ENCODE measurements around the gene EHD4.

Gene EHD4

DNA sequence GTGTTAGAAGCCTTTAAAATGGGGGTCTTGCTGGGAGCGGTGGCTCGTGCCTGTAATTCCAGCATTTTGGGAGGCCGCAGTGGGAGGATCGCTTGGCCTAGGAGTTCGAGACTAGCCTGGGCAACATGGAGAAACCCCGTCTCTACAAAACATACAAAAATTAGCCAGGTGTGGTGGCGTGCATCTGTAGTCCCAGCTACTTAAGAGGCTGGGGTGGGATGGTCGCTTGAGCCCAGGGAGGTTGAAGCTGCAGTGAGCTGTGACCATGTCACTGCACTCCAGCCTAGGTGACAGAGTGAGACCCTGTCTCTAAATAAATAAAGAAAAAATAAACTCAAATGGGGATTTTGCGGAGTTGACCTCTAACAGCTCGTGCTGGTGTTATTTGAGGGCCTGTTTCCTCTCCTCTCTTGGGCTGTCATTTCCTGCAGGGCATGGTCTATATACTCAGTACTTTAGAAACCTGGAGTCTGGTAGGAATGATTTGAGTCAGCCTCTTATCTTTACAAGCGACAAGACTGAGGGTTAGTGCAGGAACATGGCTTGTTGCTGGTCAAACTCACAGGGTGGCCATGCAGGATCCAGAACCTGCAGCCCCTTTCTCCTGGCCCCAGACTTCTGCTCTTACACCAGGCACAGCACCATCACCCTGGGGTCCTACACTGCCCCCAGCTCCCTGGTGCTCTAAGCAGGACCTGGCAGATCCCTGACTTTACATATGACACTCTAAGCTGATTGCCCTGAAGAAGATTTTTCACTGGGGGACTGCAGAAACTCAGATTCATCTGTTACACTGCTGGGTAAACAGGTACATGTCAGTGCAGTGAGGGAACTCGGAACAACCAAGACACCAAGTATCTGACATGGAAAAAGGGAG lies 15.1 kb downstream of the EHD4 start:
- no peak for DNase-seq (ENCODE audit: low read depth in 3 of 3)

DNA sequence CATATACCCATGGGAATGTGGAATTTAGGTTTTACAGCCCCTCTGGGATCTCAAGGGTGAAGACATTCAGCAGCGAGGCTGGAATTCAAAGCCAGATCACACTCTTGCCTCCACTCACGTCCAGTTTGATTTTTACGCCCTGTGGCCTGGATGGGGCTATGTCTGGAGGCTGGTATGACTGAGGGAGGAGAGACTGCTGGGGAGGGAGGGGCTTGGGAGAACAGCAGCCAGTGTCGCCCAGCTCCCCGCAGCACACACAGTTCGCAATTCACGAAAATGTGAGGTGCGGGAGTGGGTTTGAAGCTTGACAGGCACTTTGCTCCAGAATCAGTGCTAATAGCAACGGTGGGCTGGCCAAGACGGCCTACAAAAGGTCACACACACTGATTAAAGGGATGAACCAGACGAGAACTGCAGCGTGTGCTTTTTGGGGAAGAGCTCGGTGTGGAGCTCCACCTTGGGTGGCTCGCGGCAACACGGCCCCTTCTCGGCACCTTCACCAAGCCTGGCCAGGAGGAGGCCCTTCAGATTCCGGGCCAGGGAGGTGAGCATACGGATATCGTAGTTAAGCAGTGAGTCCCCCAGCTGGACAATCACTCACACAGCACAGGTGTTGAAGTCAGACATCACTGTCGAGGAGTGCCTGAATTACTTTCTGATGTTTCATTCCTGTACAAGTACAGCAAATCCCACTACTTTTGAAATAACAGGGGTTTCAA lies 16.4 kb downstream of the EHD4 start:
- DNase-seq (ENCODE audit: low read depth in 3 of 3): no peak

DNA sequence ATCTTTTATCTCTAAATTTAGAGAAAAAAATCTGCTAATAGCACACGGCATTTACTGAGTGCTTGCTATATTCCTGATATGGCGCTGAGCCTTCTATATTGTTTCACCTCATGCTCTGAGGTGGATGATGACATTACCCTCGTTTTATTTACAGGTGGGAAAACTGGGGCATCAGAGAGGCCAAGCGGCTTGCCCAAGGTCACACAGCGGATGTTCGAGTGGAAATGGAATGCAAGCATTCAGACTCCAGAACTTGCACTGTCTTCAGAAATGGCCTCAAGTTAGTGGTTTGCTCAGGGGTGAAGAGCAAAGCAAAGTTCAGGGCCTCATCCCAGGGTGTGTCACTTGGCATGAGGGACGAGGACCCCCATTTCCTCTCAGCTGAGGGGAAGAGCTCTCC lies 17.3 kb downstream of the EHD4 start:
- no peak for DNase-seq (ENCODE audit: low read depth in 3 of 3)

DNA sequence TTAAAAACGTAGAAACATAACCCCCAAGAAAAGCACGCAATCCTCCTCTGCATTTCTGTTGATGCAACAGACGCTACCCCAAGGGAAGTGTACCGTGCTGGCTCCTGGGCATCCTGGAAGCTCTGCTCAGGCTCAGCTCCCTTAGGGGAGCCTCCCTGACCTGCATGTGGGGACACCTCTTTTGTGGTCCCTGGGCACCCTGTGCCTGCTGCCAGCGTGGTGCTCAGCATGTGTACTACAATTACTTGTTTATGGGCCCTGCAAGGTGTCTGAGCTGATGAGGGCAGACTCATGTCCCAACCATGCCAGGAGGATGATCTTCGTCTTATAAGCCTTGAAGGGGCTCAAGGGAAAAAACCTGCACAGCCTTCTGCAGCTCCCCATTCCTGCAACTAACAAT lies 18.3 kb downstream of the EHD4 start:
- no peak for DNase-seq (ENCODE audit: low read depth in 3 of 3)

DNA sequence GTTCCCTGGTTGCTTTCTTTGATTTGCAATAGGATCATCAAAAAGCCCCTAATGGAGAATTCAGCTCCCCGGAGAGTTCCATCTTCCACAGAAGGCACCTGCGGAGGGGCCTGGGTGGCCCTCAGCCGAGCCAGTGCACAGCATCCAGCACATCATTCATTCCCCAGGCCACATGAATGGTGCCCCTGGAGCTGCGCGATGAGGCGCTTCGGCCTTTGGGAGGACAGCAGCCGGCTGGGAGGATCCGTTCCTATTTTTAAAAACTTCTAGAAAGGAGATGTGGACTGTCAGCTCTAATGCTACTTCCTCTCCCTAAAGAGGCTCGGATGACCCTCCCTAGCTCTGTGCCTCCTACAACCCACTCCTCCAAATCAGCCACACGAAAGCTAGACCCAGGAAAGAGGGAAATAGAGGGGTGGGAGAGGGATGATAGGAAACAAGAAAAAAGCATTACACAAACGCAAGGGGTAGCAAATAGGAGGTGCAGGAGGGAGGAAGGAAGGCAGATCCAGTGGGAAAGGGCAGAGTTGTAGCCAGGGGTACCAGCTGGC lies 20.3 kb downstream of the EHD4 start:
- no peak for DNase-seq (ENCODE audit: low read depth in 3 of 3)

DNA sequence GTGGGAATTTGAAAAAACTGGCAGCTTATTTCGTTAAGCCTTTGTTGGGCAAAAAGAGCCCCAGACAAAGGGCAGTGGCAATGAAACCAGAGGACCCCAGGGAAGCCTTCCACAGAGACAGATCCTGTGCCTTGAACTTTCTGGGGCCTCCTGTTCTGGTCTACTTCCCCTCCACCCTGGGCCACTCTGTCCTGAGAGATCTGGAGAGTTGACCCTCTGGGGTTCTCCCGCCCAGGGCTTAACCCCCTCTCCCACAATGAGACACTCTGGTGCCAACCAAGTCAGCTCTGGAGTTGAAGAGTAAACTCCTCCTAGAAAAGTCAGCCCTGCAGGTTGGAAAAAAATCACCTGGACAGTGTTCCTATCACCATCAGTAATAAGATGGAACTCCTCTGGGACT lies 20.8 kb downstream of the EHD4 start:
- no peak for DNase-seq (ENCODE audit: low read depth in 3 of 3)

DNA sequence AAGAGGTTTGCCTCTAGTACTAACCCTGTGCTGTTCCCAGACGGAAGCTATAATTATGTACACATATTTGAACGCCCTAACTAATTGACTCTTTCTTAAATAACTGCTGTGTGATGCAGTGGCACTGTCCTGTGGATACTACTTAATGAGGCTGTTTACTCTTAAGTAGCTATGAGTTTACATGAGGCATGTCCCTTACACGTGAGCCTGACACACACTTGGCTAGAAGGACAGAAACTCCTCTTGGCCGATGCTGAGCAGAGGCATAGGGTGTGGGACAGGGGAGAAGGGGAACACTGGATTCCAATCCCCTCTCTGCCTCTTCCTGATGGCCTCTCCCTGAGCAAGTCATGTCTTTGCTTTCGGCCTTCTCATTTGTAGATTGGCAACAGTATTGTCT lies 21.9 kb downstream of the EHD4 start:
- no peak for DNase-seq (ENCODE audit: low read depth in 3 of 3)

DNA sequence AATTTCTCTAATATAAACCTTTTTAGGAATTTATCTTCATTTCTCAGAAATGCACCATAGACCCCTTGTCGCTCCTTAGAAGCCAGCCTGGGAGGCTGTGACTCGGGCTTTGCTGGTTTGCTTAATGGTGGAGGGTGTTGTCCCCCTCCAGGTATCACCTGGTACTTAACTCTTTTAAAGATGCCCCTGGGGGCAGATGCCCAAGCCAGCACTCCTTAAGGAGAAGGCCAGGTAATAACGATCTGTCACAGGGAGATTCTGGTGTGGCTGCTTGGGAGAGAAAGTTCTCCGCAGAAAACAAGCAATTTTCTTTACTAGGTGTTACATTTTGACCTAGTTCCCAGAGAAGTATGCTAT lies 22.3 kb downstream of the EHD4 start:
- DNase-seq (ENCODE audit: low read depth in 3 of 3): no peak

DNA sequence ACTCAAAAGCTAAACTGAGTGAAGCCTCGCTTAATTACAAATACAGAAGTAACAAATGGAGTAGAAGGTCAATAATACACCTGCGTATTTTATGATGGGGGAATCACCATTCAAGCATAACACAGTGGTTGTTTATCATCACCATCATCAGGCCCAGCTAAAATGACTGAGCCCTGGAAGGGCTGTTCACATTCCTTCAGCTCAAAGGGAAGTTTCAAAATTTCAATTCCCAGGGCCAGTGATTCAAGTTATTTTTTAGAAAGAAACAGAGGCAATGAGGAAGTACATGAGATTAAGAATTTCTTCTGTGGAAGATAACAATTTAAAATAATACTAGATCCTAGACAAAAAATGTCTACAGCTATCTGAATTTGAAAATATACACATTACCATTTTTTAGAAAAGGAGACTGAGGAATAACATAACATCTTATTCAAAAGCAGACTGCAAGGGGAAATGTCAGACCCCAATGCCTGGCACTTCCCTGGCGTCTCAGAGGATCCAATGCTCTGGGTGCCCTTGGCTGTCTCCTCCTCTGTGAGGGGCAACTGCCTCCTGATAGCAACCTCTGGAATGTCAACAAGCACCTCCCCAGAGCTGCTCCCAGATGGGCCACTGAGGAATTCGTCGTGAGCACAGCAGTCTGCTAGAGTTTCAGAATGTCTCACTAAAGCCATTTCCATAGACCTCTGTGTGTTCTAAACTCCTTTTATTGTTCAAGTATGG lies 22.8 kb downstream of the EHD4 start:
- DNase-seq (ENCODE audit: low read depth in 3 of 3): no peak

DNA sequence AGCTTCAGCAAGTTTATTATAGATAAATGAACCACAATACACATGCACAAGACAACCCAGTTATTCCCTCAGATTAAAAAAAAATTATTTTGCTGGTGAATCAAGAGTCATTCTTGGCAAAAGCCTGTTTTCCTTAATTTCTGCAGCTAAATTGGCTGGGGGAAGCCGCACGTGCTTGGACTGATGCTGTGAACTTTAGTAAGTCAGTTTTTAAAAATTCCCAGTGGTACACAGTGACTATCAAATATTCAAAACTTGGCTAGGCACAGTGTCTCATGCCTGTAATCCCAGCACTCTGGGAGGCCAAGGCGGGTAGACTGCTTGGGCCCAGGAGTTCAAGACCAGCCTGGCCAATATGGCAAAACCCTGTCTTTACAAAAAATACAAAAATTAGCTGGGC lies 23.9 kb downstream of the EHD4 start:
- DNase-seq (ENCODE audit: low read depth in 3 of 3): no peak

DNA sequence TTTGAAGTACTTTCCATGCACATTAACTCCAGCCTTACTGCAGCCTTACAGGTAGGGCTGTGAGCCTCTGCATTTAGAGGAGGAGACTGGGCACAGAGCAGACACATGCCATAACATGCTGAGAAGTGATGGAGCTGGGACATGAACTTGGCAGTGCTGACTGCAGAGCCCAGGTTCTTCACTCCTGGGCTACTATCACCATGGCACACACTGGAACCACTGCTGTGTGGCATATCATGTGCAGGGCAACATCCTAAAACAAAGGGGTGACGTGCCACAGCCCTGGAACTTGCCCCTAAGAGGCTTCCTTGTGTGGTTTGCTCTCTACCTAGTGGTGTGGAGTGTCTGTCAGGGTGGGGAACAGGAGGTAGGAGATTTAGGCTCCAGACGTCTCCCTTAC lies 25.4 kb downstream of the EHD4 start:
- no peak for DNase-seq (ENCODE audit: low read depth in 3 of 3)

DNA sequence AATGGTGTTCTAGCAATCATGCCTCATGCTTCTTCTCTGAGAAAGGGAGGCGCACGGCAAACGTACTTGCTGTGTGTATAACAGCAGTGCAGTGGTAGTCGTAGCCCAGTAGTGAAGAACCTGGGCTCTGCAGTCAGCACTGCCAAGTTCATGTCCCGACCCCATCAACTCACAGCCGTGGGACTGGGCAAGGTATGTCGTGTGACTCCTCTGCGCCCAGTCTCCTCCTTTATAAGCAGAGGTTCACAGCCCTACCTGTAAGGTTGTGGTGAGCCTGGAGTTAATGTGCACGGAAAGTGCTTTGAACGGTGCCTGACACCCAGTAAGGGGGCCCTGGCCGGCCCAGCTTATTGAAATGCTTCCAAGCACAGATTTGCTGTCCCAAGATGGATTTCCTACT lies 26.6 kb downstream of the EHD4 start:
- DNase-seq (ENCODE audit: low read depth in 3 of 3): no peak

DNA sequence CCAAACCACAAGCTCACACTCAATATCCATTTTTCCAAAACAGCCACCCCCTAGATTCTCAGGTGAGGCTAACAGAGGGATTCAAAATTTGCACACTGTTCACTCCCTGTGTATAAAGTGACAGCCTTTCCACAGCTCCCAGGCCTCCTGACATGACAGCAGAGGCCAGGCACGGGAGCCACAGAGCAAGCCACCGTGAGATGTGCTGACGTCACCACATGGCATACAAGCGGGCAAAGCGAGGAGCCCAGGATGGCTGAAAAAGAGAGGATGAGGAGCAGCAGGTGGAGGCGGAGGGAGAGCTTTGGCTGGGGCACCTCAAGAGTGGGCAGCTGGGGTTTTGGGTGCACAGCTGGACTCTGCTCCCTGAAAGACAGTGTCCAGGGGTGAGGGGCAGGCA lies 27.1 kb downstream of the EHD4 start:
- no peak for DNase-seq (ENCODE audit: low read depth in 3 of 3)

DNA sequence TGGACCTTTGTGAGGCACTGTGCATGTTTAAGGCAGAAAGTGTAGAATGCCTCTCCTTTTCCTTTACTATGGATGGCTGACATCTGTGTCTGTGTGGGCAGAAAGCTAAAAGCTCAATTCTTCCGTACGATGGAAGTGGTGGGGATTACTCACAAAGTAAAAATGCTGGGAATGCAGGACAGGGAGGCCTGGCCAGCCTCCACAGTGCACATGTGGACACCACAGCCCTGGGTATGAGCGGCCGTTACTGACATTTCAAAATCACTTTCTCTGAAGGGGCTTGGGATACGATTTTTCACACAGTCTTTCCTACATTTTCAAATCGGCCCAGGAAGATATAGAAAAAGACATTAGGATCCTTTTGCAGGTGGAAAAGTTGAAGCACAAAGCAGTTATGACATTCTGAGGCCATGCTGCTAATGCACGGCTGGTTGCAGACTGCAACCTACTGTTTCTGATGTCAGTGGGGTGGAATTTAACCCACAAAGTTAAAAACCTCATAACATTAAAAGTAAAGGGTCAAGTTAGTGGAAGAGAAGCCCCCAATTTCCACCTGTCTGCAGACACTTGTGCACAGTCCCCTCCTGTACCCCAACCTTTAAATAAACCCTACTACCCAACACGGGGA lies 27.9 kb downstream of the EHD4 start:
- DNase-seq (ENCODE audit: low read depth in 3 of 3): no peak

DNA sequence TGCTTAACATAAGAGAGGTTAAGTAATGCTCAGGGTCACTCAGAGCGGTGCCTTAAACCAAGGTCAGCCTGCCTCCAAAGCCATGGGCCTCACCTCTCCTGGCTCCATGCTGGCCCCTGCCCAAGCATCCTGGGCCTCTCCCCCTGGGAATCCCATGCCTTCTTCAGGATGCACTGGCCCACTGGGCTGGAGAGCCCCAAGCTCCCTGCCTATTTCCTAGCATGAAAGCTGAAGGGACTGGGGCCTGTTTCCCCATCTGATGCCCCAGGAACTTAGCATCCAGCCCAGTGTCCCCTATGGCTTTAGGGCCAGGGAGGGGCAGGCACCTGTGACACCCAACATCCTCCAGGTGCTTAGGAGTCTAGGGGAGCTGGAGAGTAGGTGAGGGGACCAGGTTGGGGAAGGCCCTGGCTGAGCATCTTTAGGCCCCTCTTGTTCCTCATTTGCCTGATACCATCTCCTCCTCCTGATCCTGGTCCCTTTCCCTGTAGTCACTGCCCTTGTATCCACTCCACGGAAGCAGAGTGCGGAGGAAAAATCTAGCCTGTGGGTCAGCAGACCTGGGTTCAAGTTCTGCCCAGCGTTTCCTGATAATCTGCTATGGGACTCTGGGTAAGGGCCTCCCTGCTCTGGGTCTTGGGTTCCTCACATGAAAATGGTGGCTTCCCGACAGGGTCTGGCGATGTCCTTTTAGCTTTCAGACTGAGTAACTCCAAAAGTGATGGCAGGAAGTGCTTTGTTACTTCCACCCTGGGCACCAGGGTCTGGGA lies 28.6 kb downstream of the EHD4 start:
- no peak for DNase-seq (ENCODE audit: low read depth in 3 of 3)

DNA sequence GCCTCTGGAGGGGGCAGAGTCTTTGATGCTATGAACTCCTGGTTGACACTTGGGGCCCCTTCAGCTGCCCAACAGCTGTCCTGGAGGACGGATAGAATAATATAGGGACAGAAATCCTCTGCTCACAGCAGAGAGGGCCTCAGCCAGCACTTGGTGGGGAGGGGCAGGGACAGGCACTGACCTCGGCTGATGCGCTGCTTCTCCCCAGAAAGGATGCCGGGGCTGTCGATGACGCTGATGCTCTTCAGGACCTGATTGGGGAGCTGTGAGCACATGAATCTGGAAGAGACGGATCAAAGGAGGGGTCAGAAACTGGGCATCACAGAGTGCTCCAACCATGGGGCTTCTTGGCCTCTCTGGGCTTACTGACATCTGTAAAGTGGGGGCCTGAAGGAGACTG lies 29.5 kb downstream of the EHD4 start:
- DNase-seq (ENCODE audit: low read depth in 3 of 3): no peak

DNA sequence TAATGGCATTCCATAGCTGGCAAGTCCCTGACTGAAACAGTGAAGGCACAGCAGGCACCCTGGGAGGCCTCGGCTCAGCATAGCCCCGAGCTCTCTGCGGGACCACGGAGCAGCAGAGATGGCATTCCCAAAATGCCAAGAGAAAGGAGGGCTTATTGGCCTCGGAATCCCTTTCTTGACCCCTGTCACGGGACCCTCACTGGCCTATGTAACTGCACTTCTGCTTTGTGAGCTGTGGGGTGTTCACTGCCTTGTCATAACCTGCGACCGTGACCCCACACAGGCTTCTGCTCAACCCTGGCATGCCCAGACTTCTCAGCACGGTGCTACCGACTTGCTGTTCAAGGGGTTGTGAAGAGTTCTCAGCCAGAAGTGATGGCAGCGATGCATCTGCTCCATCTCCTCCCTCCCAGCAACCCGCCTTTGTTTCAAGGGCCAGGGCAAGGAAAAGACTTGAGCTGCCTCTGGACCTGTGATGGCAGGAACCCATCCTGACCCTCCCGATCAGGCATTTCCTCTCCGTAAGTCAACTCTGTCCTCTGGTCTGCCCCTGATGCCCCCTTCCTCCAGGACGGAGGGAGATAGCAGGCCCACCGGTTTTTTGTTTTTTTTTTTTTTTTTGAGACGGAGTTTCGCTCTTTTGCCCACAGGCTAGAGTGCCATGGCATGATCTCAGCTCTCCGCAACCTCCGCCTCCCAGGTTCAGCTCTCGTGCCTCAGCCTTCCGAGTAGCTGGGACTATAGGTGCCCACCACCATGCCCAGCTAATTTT lies 30.5 kb downstream of the EHD4 start:
- DNase-seq (ENCODE audit: low read depth in 3 of 3): no peak

DNA sequence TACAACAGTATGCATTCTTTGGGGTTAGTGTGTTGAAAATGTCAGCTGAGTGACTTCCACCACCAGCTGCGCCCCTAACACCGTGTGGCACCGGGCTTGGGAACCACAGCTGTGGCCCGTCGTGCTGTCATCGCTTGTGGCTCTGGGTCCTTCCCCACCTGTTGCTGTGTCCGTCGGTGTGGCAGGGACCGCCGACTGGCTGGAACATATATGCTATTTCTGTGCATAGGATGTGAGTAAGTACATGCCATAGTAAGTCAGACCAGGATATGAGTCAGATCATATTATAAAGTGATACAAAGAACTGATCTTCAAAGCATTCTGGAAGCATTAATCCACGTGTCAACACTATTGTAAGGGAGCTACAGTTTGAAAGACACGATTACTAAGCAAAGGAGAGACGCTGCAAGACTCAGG lies 31.9 kb downstream of the EHD4 start:
- peak in 2 of 3 experiments; percentile 15 to 16 for DNase-seq (ENCODE audit: low read depth in 3 of 3)

DNA sequence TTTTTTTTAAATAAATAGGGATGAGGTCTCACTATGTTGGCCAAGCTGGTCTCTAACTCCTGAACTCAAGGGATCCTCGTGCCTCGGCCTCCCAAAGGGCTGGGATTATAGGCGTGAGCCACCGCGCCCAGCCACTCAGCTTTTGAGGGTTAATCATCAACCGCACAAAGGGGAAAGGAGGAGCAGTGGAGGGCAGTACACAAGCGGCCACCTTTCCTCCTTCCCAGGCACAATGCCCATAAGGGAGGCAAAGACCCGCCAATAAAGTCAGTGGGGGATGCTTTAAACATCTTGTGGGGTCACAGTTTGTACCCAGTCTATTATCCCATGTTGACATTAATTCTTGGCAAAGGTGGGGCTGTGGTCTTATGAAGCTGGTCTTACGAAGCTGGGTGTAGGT lies 32.4 kb downstream of the EHD4 start:
- DNase-seq (ENCODE audit: low read depth in 3 of 3): no peak

DNA sequence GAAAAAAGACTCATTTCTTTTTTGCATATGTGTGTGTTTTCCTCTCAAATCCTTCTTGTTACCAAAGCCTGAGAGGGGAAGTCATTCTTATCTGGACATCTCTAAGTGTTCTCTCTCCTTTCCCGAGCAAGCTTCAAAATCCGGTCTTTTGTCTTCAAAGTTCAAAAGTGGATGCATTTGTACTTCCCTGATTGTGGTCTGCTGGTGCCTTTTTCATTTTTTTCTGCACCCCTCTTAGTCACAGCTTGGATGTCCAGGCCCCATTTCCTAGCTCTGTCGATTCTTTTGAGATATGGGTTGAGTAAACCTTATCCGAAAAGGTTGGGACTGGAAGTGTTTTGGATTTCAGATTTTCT lies 34.8 kb downstream of the EHD4 start:
- DNase-seq (ENCODE audit: low read depth in 3 of 3): no peak
